Fibroblast of pulmonary artery (primary cell): Measurements from ENCODE around the gene PRR23E.

ENCODE experiments used
- DNase-seq: peaks from one replicate; pipeline ENCODE4 v3.0.0-alpha.2; 2010; ENCODE audit warnings: low read depth
- H3K4me3 ChIP-seq: replicated peaks from 2 replicates; pipeline ENCODE4 v1.5.1; 2011; ENCODE audit warnings: low read depth, mild to moderate bottlenecking, control low read depth, low read length, moderate library complexity
- CTCF ChIP-seq: IDR thresholded peaks from 2 replicates; pipeline ENCODE4 v1.5.1; 2011; ENCODE audit warnings: mild to moderate bottlenecking, control low read depth, low read length, inconsistent platforms; ENCODE audit errors: missing control alignments

The PRR23E gene

DNA sequence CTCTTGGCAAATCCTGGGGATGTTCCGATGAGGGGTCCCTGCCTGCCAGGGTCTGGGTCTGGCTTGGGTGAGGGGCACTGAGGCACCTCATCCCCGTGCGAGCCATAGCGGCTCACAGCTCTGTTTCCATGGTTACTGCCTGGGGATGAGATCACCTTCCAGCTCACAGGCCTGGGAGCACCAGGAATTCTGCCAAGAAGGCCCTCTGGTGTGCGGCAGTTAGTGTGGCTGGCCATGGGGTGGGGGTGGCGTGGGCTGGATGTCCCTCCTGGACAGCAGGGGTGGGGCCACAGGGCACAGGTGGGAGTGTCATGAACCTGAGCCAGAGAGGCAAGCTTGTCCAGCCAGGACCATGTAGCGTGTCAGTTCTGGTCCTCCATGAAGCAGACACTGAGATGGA, 22.1 kb upstream of the PRR23E start:
- TF ChIP-seq CTCF, result no peak
- H3K4me3 ChIP-seq, result no peak overlapping the region
- peak; percentile 24 for DNase-seq

- TF ChIP-seq CTCF, result no peak
- no peak overlapping the region for H3K4me3 ChIP-seq
- DNase-seq, result no peak
Observed at GRCh38 chr3:127171320-127171719, 21.6 kb upstream of the PRR23E start.

GRCh38 chr3:127171721-127172120, 21.2 kb upstream of the PRR23E start:
- H3K4me3 ChIP-seq, result no peak overlapping the region
- no peak for TF ChIP-seq CTCF
- no peak for DNase-seq

GRCh38 chr3:127172211-127172610, 20.7 kb upstream of the PRR23E start:
- no peak overlapping the region for H3K4me3 ChIP-seq
- TF ChIP-seq CTCF, result no peak
- no peak for DNase-seq

GRCh38 chr3:127172781-127173515, 20.0 kb upstream of the PRR23E start:
- no peak for TF ChIP-seq CTCF
- H3K4me3 ChIP-seq, result no peak overlapping the region
- DNase-seq, result peak; percentile 30

DNA sequence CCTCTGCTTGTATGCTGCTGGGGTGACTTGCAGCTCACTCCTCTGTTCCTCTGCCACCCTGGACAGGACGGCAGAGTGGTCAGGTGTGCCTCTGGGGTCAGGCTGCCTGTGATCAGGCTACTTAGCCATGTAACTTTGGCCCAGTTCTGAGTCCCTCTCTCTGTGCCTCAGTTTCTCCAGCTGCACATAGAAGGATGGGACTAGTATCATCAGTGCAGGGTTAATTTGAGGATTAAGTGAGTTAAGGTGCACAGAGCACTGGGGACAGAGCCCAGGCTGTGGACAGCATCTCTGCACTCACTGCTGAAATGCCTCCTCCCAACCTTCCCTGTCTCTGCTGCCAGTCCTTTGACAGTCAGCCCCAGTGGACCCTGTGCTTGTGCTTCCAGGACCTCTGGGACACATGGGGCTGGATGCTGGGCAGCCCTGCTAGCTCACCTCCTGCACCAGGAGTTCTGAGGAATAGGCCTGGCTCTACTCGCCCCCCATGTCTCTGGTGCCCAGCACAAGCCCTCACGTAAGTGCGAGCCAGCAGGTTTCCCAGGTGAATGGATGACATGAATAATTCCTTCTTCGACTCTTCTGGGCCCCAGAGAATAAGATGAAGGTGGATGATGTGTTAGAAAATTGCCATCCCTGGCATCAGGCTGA, 19.3 kb upstream of the PRR23E start:
- DNase-seq, result no peak
- H3K4me3 ChIP-seq, result no peak overlapping the region
- TF ChIP-seq CTCF, result no peak

GRCh38 chr3:127174284-127174683, 18.6 kb upstream of the PRR23E start:
- no peak overlapping the region for H3K4me3 ChIP-seq
- no peak for TF ChIP-seq CTCF
- DNase-seq, result no peak
